ENCODE data around the gene SNAP91.

DNA sequence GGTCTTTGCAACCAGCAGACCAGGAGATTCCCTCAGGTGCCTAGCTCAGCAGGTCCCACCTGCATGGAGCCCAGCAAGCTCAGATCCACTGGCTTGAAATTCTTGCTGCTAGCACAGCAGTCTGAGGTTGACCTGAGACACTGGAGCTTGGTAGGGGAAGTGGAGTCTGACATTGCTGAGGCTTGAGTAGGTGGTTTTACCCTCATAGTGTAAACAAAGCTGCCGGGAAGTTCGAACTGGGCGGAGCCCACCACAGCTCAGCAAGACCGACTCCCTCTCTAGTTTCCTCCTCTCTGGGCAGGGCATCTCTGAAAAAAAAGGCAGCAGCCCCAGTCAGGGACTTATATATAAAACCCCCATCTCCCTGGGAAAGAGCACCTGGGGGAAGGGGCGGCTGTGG, 162.3 kb downstream of the SNAP91 start:
- TF ChIP-seq, protein P1, sequence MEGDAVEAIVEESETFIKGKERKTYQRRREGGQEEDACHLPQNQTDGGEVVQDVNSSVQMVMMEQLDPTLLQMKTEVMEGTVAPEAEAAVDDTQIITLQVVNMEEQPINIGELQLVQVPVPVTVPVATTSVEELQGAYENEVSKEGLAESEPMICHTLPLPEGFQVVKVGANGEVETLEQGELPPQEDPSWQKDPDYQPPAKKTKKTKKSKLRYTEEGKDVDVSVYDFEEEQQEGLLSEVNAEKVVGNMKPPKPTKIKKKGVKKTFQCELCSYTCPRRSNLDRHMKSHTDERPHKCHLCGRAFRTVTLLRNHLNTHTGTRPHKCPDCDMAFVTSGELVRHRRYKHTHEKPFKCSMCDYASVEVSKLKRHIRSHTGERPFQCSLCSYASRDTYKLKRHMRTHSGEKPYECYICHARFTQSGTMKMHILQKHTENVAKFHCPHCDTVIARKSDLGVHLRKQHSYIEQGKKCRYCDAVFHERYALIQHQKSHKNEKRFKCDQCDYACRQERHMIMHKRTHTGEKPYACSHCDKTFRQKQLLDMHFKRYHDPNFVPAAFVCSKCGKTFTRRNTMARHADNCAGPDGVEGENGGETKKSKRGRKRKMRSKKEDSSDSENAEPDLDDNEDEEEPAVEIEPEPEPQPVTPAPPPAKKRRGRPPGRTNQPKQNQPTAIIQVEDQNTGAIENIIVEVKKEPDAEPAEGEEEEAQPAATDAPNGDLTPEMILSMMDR (IDR thresholded peaks at IDR 0.05) = no peak
- TF ChIP-seq POLR2A (IDR thresholded peaks at IDR 0.05) = no peak

Data from adrenal gland (tissue), 5 donors.